Measurements from ENCODE around the gene ASGR2. TPM values are rescaled to one million over a fixed set of nuclear protein-coding genes. Genes with fewer than 3 reads are reported as not detected.

Gene ASGR2
- total RNA-seq, 1 donor from 2014 or later, result 1.3 TPM

DNA sequence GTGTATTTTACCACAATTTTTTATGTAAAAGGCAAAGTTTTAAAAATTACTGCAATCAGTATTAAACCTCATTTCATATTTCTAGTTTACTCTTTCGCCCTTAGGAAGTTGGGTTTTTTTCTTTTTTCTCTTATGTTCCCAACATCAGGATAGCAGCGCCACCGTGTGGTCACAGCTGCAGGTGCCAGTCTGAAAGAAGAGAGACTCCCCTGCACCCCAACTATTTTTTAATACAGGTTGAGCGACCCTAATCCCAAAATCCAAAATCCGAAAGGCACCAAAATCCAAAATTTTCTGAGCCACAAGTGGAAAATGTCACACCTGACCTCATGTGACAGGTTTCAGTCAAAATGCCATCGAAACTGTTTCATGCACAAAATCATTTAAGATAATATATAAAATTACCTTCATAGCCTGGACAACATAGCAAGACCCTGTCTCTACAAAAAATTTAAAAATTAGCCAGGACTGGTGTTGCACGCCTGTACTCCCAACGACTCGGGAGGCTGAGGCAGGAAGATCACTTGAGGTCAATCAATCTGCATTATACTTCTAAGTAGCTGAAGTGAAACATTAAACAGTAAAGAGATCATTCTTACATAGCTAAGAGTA is 21.8 kb upstream of the ASGR2 start:
- Histone ChIP-seq H3K36me3 (no peaks in the 10 kb centered on the region), H3K4me1 (peaks cover 20% of the 10 kb centered on the region), H3K27ac (no peak overlapping the region), H3K27me3 (ENCODE audit: low read depth) (peaks cover 9% of the 10 kb centered on the region), H3K4me3 (peak overlapping the region; percentile 20), H3K9me3 (no peaks in the 10 kb centered on the region)
- intact Hi-C loops (cut with DNase I), result loop anchor here (5.0 kb wide), 1 partner anchor 84 kb away; no protein-coding TSS in a partner anchor
- TF ChIP-seq, protein P1, sequence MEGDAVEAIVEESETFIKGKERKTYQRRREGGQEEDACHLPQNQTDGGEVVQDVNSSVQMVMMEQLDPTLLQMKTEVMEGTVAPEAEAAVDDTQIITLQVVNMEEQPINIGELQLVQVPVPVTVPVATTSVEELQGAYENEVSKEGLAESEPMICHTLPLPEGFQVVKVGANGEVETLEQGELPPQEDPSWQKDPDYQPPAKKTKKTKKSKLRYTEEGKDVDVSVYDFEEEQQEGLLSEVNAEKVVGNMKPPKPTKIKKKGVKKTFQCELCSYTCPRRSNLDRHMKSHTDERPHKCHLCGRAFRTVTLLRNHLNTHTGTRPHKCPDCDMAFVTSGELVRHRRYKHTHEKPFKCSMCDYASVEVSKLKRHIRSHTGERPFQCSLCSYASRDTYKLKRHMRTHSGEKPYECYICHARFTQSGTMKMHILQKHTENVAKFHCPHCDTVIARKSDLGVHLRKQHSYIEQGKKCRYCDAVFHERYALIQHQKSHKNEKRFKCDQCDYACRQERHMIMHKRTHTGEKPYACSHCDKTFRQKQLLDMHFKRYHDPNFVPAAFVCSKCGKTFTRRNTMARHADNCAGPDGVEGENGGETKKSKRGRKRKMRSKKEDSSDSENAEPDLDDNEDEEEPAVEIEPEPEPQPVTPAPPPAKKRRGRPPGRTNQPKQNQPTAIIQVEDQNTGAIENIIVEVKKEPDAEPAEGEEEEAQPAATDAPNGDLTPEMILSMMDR (IDR thresholded peaks at IDR 0.05), result peak; percentile 90
- ATAC-seq (peak; percentile 53 to 68), DNase-seq (peak; percentile 87)

DNA sequence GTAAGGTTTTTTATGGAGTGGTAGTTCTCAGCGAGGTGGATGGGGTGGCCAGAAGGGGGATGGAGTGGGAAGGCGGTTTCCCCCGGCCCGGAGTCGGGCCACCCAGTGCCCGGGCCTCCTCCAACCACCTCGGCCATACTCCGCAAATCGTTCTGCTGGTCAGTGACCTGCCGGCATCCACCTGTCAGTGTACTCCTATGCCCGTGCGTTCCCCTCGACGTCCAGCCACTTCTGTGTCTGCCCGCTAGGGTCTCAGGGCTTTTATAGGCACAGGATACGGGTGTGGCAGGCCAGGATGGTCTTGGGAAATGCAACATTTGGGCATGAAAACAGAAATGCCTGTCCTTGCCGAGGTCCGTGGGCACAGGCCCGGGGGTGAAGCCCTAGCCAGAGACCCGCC is 19.3 kb upstream of the ASGR2 start:
- H3K4me3 ChIP-seq, result no peak overlapping the region
- H3K27ac ChIP-seq, result peak overlapping the region; percentile 66
- no peaks in the 10 kb centered on the region for H3K9me3 ChIP-seq
- no peaks in the 10 kb centered on the region for H3K36me3 ChIP-seq
- TF ChIP-seq, protein P1 (IDR thresholded peaks at IDR 0.05), result no peak
- peaks cover 15% of the 10 kb centered on the region for H3K27me3 ChIP-seq (ENCODE audit: low read depth)
- no peak for DNase-seq
- intact Hi-C loops (cut with DNase I), result no loop called here
- H3K4me1 ChIP-seq, result peaks cover 20% of the 10 kb centered on the region
- no peak for ATAC-seq

DNA sequence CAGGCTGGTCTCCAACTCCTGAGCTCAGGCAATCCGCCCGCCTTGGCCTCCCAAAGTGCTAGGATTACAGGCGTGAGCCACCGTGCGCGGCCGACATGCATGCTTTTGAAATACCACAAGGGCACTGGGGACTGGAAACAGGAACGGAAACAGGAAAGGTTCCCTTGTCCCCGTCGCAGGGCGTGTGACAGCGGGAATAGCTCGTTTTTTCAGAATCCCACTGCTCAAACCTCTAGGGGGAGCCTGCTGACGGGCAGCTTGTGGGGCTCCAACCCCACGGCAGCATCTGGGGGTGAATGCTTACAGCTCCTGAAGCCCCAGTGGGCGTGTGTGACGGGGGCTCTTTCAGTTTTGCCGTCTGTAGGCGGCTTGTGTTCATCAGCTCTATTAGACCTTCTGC is 18.8 kb upstream of the ASGR2 start:
- TF ChIP-seq, protein P1 (IDR thresholded peaks at IDR 0.05), result peak; percentile 38
- Histone ChIP-seq H3K36me3 (no peaks in the 10 kb centered on the region), H3K27ac (peak overlapping the region; percentile 66), H3K9me3 (no peaks in the 10 kb centered on the region), H3K27me3 (ENCODE audit: low read depth) (peaks cover 15% of the 10 kb centered on the region), H3K4me1 (peaks cover 20% of the 10 kb centered on the region), H3K4me3 (peak overlapping the region; percentile 17)
- intact Hi-C loops (cut with DNase I), result no loop called here
- ATAC-seq (peak; percentile 27 to 53), DNase-seq (peak; percentile 65)

DNA sequence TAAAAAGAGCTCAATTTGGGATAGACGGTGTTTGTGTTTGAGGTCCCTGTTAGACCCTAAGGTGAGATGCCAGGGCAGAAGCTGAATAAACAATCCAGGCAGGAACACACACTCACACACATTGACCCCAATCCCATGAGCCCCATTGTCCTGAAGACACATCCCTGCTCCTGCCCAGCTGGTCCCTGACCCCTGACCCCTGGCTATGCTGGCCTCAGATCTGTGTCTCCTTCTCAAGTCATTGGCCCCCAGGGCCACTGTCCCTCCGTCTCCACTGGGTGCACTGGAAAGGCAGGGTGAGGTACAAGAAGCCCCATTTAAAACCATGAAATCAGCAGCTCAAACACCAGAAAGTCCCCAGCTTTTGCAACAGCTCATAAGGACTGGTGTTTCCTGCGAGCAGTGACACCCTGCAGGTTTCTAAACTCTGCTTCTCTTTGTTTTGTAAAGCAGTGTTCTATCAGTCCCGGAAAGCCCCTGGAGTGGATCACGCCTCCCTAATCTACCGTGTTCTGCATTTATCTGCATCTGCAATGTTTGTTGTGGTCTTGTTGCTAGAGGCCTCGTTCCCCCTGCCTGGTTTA is 18.0 kb upstream of the ASGR2 start:
- Histone ChIP-seq H3K4me1 (peaks cover 20% of the 10 kb centered on the region), H3K27ac (peak overlapping the region; percentile 66), H3K36me3 (no peaks in the 10 kb centered on the region), H3K27me3 (ENCODE audit: low read depth) (peaks cover 15% of the 10 kb centered on the region), H3K9me3 (no peaks in the 10 kb centered on the region), H3K4me3 (peak overlapping the region; percentile 17)
- DNase-seq, result no peak
- TF ChIP-seq, protein P1 (IDR thresholded peaks at IDR 0.05), result no peak
- ATAC-seq, result peak; percentile 50 to 58
- intact Hi-C loops (cut with DNase I), result no loop called here

DNA sequence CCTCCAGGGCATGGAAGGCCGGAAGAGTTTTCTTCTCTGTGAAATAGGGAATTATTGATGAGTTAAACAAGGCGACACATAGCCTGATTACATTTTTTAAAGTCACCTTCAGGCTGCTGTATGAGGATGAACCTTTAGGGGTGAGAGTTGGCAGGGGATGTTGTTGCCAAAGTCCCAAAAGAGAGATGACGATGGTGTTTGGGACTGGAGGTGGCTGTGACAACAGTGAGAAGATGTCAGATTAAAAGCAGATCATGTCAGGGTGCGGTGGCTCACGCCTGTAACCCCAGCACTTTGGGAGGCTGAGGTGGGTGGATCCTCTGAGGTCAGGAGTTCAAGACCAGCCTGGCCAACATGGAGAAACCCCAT is 16.8 kb upstream of the ASGR2 start:
- Histone ChIP-seq H3K9me3 (no peaks in the 10 kb centered on the region), H3K36me3 (no peaks in the 10 kb centered on the region), H3K4me1 (peaks cover 20% of the 10 kb centered on the region), H3K27ac (peak overlapping the region; percentile 53), H3K4me3 (peak overlapping the region; percentile 28), H3K27me3 (ENCODE audit: low read depth) (peaks cover 6% of the 10 kb centered on the region)
- ATAC-seq, result no peak
- DNase-seq, result no peak
- TF ChIP-seq, protein P1 (IDR thresholded peaks at IDR 0.05), result no peak
- intact Hi-C loops (cut with DNase I), result no loop called here
